Mucosa of rectum (tissue), 2 donors: ENCODE data around the gene EPHB1.

Experiments
- H3K27ac ChIP-seq, 2 donors: one replicate each; pipeline ENCODE4 v1.7.0; 2013; ENCODE audit warnings: inconsistent platforms in 2 of 2, low read depth in 2 of 2, low read length in 2 of 2
- H3K27me3 ChIP-seq, 2 donors: one replicate each; pipeline ENCODE4 v1.7.0; 2013; ENCODE audit warnings: low read length in 2 of 2; ENCODE audit not compliant: control insufficient read depth in 2 of 2, insufficient read depth in 2 of 2
- H3K36me3 ChIP-seq, 2 donors: one replicate each; pipeline ENCODE4 v1.7.0; 2013; ENCODE audit warnings: low read length in 2 of 2; ENCODE audit not compliant: control insufficient read depth in 2 of 2, insufficient read depth in 2 of 2
- H3K4me1 ChIP-seq, 2 donors: one replicate each; pipeline ENCODE4 v1.7.0; 2013; ENCODE audit warnings: low read length in 2 of 2, mild to moderate bottlenecking in 1 of 2; ENCODE audit not compliant: control insufficient read depth in 2 of 2, insufficient read depth in 2 of 2
- H3K4me3 ChIP-seq, 2 donors: one replicate each; pipeline ENCODE4 v1.7.0; 2013; ENCODE audit warnings: low read length in 2 of 2
- H3K9ac ChIP-seq, 2 donors: one replicate each; pipeline ENCODE4 v1.7.0; 2013; ENCODE audit warnings: low read length in 2 of 2, low read depth in 1 of 2, mild to moderate bottlenecking in 1 of 2
- H3K9me3 ChIP-seq, 2 donors: one replicate each; pipeline ENCODE4 v1.7.0; 2013; ENCODE audit warnings: low read length in 2 of 2; ENCODE audit not compliant: control insufficient read depth in 2 of 2
- donor health status: healthy.
- donor health status: Normal muscosa, but diverticular disease.

The EPHB1 gene

DNA sequence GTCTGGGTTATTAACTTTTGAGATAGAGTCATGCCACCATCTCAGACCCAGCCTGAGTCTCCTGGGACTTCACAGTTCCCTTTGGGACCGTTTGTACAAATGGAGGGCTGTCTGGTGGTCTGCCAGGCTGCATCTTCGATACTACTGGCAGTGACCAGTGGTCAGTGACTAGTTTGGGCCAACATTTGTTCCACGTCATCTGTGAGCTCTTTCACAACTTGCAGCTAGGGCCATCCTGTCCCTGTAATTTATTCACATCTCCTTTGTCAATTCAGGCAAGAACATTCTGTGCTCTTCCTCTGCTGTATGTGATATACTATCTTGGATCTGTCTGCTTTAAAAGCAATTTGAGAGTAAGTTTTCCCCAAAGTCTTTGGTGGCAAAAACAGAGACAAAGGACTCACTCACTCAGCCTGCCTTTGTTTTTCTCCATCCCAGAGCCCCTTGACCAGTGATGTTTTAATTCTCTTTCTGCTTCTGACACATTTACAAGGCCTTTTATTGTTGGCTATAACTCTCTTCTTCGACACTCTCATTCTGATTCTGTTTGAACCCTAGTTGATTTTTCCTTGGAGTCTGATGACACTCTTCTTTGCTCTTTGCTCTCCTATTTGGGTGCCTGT lies 353.4 kb downstream of the EPHB1 start:
- Histone ChIP-seq H3K9ac (no peak overlapping the region), H3K9me3 (no peaks in the 10 kb centered on the region), H3K4me1 (no peaks in the 10 kb centered on the region), H3K36me3 (no peaks in the 10 kb centered on the region), H3K27ac (no peak overlapping the region), H3K4me3 (no peak overlapping the region), H3K27me3 (peaks cover 0 to 2% of the 10 kb centered on the region in 2 donors)

DNA sequence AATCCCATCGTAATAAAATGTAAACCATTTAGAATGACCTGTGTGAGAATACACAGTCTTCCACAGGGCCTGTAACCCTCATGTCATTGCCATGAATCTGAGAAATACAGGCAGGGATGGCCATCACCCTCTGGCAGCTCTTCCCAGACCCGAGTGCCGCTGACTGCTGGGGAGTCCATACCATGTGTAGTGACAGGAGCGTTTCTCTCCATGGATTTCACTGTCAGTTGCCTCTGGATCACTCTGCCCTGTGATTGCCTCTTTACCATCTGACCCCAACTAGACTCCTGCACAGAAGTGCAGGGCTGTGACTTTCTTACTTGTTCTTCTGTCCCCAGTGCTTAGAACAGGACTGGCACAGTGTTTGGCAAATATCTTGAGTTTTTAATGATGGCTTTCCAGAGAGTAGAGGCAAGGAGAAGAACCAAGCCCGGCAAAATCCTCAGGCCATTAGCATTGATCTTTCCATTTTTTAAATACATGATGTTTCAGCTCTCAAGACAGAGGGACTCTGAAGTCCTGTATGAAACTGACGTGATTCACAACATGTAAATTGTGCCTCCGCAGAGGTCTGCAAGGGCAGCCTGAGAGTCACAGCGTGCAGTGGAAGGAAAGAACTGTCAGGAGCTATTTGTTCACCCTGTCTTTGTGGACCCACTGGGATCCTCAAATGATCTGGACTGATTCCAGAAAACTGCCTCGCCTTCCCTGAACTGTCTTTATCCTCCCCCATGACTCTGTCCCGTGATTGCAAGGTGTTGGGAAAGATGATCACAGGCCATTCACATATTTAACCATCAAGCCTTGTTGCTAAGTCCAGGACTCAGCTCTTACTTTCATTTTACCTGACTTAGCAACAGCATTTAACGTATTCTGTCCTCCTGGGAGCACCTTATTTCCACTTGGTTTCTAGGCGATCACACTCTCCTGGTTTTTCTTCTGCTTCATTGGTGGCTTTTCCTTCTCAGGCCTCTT lies 354.9 kb downstream of the EPHB1 start:
- H3K4me3 ChIP-seq: no peak overlapping the region
- H3K9me3 ChIP-seq: no peaks in the 10 kb centered on the region
- H3K27ac ChIP-seq: no peak overlapping the region
- H3K4me1 ChIP-seq: no peaks in the 10 kb centered on the region
- no peaks in the 10 kb centered on the region for H3K36me3 ChIP-seq
- H3K27me3 ChIP-seq: peaks cover 0 to 2% of the 10 kb centered on the region in 2 donors
- H3K9ac ChIP-seq: no peak overlapping the region

DNA sequence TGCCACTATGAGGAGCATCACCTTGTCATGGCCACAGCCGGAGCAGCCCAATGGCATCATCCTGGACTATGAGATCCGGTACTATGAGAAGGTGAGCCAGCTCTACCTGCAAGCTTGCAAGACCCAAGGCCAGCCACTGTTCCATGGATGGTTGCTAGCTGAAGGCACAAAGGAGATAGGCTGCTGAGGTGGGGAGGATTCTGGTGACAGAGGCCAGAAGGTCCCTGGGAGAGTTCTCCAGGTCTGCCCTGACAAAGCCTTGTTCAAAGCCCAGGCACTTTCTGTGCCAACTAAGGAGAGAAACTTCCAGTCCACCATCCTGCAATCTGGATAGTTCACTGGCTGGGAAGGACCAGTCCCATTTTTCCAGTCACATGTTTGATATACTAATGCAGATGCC lies 359.1 kb downstream of the EPHB1 start:
- H3K36me3 ChIP-seq: no peaks in the 10 kb centered on the region
- no peaks in the 10 kb centered on the region for H3K4me1 ChIP-seq
- no peaks in the 10 kb centered on the region for H3K9me3 ChIP-seq
- no peak overlapping the region for H3K9ac ChIP-seq
- H3K27ac ChIP-seq: no peak overlapping the region
- H3K27me3 ChIP-seq: peaks cover 0 to 2% of the 10 kb centered on the region in 2 donors
- no peak overlapping the region for H3K4me3 ChIP-seq

DNA sequence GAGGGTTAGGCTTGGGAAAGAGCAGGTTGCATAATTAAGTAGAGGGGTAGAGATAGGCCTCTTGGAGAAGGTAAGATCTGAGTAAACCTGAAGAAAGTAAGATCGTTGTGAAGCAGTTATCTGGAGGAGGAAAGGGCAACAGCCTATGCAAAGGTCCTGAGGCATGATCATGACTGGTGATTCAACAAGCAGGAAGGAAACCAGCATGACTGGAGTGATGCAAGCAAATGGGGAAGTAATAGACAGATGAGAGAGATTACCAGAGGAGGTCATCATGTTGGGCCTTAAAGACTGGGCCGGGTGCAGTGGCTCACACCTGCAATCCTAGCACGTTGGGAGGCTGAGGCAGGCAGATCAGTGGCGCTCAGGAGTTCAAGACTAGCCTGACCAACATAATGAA lies 360.2 kb downstream of the EPHB1 start:
- H3K9me3 ChIP-seq: no peaks in the 10 kb centered on the region
- peaks cover 0 to 2% of the 10 kb centered on the region in 2 donors for H3K27me3 ChIP-seq
- no peaks in the 10 kb centered on the region for H3K36me3 ChIP-seq
- H3K27ac ChIP-seq: no peak overlapping the region
- no peak overlapping the region for H3K4me3 ChIP-seq
- no peak overlapping the region for H3K9ac ChIP-seq
- no peaks in the 10 kb centered on the region for H3K4me1 ChIP-seq

DNA sequence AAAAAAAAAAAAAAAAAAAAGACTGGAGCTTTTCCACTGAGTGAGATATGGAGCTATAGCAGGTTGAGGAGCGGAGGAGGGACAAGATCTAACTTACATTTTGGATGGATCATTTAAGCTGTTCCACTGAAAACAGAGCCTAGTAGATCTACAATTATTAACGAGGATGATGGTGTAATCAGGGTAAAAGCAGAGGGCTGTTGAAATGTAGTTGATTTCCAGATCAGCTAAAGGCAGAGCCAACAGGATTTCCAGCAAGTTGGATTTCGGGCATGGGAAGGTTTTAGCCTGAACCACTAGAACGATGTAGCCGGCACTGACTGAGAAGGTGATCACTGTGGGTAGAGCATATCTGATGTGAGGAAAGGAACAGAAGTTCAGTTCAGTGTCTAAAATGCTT lies 360.7 kb downstream of the EPHB1 start:
- Histone ChIP-seq H3K4me1 (no peaks in the 10 kb centered on the region), H3K27ac (no peak overlapping the region), H3K9me3 (no peaks in the 10 kb centered on the region), H3K9ac (no peak overlapping the region), H3K27me3 (peaks cover 0 to 2% of the 10 kb centered on the region in 2 donors), H3K4me3 (no peak overlapping the region), H3K36me3 (no peaks in the 10 kb centered on the region)

DNA sequence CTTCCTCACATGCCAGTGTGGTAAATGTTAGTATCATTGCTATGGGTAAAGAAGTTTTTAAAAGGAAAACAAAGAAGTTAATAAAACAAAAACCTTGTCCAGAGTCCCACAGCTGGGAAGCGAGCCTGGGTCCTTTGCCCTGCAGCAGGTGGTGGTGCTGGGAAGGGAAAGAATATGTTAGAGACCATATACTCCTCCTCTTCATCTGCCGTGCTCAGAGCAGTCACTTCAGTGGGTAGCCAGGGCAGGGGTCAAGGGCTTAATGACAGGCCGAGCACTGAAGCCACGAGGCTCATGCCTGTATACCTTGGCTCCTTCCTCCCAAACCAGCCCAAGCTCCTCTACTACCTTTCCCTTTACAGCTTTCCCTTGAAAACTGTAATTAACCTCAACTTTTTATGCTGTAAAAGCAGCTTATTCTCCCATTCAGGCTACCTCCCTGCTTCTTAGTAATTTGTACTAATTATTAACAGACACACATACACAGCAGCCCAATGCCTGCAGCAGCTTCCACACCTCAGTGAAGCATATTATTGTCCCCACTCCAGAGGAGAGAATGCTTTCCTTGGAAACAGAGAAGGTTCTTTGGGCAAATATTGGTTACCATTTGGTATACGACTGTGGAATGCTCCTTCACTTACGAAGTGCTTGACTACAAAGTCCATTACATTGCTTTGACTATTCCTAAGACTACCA lies 362.1 kb downstream of the EPHB1 start:
- no peaks in the 10 kb centered on the region for H3K27me3 ChIP-seq
- no peaks in the 10 kb centered on the region for H3K4me1 ChIP-seq
- no peak overlapping the region for H3K9ac ChIP-seq
- H3K4me3 ChIP-seq: no peak overlapping the region
- no peak overlapping the region for H3K27ac ChIP-seq
- H3K9me3 ChIP-seq: no peaks in the 10 kb centered on the region
- H3K36me3 ChIP-seq: no peaks in the 10 kb centered on the region

DNA sequence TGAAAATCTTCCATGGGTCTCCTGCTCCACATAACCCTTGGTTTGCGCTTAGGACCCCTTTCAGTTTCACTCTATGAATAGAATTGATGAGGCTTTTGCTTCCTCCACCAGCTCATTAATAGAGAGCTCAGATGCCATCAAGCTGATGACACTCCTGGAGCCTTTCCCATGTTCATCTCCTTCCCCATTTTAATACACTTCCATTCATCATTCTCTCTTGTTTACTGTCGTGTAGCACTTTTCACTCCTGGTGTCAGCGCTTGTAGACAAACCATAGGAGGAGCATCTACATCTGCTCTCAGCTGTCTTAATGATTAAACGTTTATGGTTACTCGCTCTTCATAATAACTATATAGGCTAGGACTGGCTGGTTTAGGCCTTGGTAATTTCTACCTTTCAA lies 363.5 kb downstream of the EPHB1 start:
- Histone ChIP-seq H3K4me3 (no peak overlapping the region), H3K27me3 (no peaks in the 10 kb centered on the region), H3K4me1 (no peaks in the 10 kb centered on the region), H3K36me3 (no peaks in the 10 kb centered on the region), H3K9ac (no peak overlapping the region), H3K27ac (no peak overlapping the region), H3K9me3 (no peaks in the 10 kb centered on the region)

DNA sequence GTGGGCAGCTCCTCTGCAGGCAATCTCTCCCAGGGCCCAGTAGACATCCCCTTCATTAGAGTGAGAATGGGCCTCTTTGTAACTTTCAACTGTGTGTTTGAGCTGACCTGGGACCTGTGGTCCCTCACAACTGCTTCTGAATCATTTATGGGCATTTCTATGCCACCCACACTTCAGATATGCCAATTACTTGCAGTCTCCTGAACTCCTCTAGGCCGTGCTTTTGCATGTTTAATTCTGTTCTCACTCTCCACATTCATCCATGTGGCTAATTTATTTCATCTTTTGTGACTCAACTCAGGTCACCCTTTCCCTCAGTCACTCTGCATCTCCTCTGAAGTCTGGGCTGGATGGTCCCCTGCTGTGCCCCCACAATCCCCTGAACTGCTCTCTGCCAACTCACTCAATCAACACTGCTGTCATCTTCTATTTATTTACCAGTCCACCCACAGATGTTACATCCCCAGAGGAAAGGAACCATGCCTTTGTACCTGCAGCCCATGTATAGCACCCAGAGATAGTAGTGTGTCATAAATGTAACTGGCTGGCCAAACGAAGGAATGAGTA lies 364.7 kb downstream of the EPHB1 start:
- Histone ChIP-seq H3K4me3 (no peak overlapping the region), H3K9ac (no peak overlapping the region), H3K4me1 (no peaks in the 10 kb centered on the region), H3K9me3 (no peaks in the 10 kb centered on the region), H3K27ac (no peak overlapping the region), H3K27me3 (no peaks in the 10 kb centered on the region), H3K36me3 (no peaks in the 10 kb centered on the region)

DNA sequence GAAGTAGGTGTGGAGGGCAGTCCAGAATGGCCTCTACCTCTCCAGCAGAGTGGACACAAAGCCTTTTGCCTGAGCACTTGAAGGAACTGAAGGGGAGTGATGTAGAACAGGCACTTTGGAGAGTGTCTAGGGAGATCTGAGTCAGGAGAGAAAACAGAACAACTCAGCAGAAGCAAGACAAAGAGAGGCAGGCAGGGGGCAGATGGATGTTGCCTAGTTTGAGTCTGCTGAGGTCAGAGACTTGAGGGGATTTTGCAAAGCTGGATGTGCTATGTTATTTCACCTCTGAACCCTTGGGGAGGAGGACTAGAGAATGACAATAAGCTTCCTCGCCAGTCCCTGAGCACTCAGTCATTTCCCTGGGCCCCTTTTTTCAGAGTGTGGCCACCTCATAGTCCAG lies 366.4 kb downstream of the EPHB1 start:
- no peaks in the 10 kb centered on the region for H3K4me1 ChIP-seq
- H3K27ac ChIP-seq: no peak overlapping the region
- no peaks in the 10 kb centered on the region for H3K36me3 ChIP-seq
- no peak overlapping the region for H3K9ac ChIP-seq
- no peak overlapping the region for H3K4me3 ChIP-seq
- no peaks in the 10 kb centered on the region for H3K27me3 ChIP-seq
- H3K9me3 ChIP-seq: no peaks in the 10 kb centered on the region

DNA sequence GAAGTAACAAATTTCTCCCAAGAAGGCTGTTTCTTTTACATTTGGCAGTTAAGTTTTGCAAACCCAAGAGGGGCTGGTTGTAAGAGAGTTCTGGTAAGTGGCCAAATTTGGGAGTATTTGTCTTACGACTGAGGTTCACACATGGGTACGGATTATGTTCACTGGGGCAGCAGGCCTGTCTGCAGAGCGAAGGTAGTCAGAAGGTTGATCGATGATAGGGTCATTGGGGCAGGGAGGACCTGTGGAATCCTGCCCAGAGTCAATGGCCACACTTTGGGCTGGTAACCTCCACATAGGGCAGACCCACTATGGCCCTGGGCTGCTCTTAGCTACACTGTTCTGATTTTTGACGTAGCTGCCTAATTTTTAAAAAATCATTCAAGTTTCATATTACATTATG lies 368.6 kb downstream of the EPHB1 start:
- H3K4me3 ChIP-seq: no peak overlapping the region

More for the DNA sequence above, 368.6 kb downstream of the EPHB1 start:
- Histone ChIP-seq H3K36me3 (no peaks in the 10 kb centered on the region), H3K27ac (no peak overlapping the region), H3K4me1 (no peaks in the 10 kb centered on the region), H3K9ac (no peak overlapping the region), H3K27me3 (no peaks in the 10 kb centered on the region), H3K9me3 (no peaks in the 10 kb centered on the region)
